HepG2 (cell line): ENCODE data around the gene OASL. TPM values are rescaled to one million over a fixed set of nuclear protein-coding genes. Genes with fewer than 3 reads are reported as not detected.

Experiments
- BRD4 ChIP-seq: sonication (generic); formaldehyde crosslinking; IDR thresholded peaks from 2 replicates; pipeline ENCODE4 v1.4.0; 2020; ENCODE audit warnings: missing genetic modification reagents
- FOXA3 ChIP-seq: IDR thresholded peaks from 2 replicates; pipeline ENCODE4 v1.6.1; 2016; ENCODE audit warnings: missing genetic modification reagents, missing compliant biosample characterization
- GATA4 ChIP-seq: sonication (generic); IDR thresholded peaks from 2 replicates; pipeline ENCODE4 v1.6.1; 2016; ENCODE audit warnings: antibody characterized with exemption, low read depth, borderline replicate concordance
- HDAC2 ChIP-seq: sonication (generic); formaldehyde crosslinking; IDR thresholded peaks from 2 replicates; pipeline ENCODE4 v1.4.0; 2020; ENCODE audit warnings: missing genetic modification reagents
- HNRNPL ChIP-seq: fragments of 200-400 bp; formaldehyde crosslinking; IDR thresholded peaks from 2 replicates; pipeline ENCODE4 v1.6.1; 2017; ENCODE audit warnings: mild to moderate bottlenecking, low read depth, low read length
- SOX13 ChIP-seq, 3 experiments: fragments of 450-650 bp in 1 of 3; sonication (generic) in 1 of 3; formaldehyde crosslinking in 1 of 3; IDR thresholded peaks in 2 of 3; conservative IDR thresholded peaks in 1 of 3; 2 replicates each; pipeline versions ENCODE4 v1.5.0 to v1.6.1; 2016 to 2020; ENCODE audit warnings: antibody characterized with exemption in 1 of 3, mild to moderate bottlenecking in 1 of 3, missing compliant biosample characterization in 1 of 3, missing genetic modification reagents in 1 of 3, moderate library complexity in 1 of 3
- SP2 ChIP-seq: sonication (generic); formaldehyde crosslinking; IDR thresholded peaks from 2 replicates; pipeline ENCODE4 v1.5.1; 2020; ENCODE audit warnings: mild to moderate bottlenecking, missing genetic modification reagents
- ZFY ChIP-seq: sonication (generic); formaldehyde crosslinking; IDR thresholded peaks from 2 replicates; pipeline ENCODE4 v1.4.0; 2020; ENCODE audit warnings: missing genetic modification reagents
- ZNF563 ChIP-seq: sonication (generic); formaldehyde crosslinking; IDR thresholded peaks from 2 replicates; pipeline ENCODE4 v1.8.0; 2022; ENCODE audit warnings: mild to moderate bottlenecking, moderate library complexity, missing genetic modification reagents
- ZNF761 ChIP-seq: sonication (generic); formaldehyde crosslinking; conservative IDR thresholded peaks from 2 replicates; pipeline ENCODE4 v1.4.0; 2020; ENCODE audit warnings: mild to moderate bottlenecking, missing genetic modification reagents
- ZNF839 ChIP-seq: sonication (generic); formaldehyde crosslinking; IDR thresholded peaks from 2 replicates; pipeline ENCODE4 v1.4.0; 2020; ENCODE audit warnings: missing genetic modification reagents, mild to moderate bottlenecking, borderline replicate concordance
- ZSCAN9 ChIP-seq: IDR thresholded peaks from 2 replicates; pipeline ENCODE4 v1.6.1; 2016; ENCODE audit warnings: borderline replicate concordance
- polyA plus RNA-seq, 8 experiments: library from polyadenylated mRNA; depleted of rRNA in 3 of 8; stranded (reverse) in 7 of 8; unstranded in 1 of 8; fragments of >200 nt; fragmentation: Illumina TruSeq in 4 of 8; extraction: Trizol in 4 of 8; gene quantifications; 2 replicates each; pipeline versions ENCODE4 v1.2.1 to v1.2.3, GENCODE V29; 2011 to 2016; ENCODE audit warnings: low read depth in 4 of 8, missing spikeins in 1 of 8, mixed read lengths in 1 of 8; ENCODE audit not compliant: insufficient read depth in 1 of 8
- total RNA-seq, 5 experiments: library from RNA; depleted of rRNA; stranded (reverse); fragments of >200 nt; fragmentation: Illumina TruSeq; extraction: Trizol; gene quantifications; 2 replicates each; pipeline ENCODE4 v1.2.3, GENCODE V29; 2016; ENCODE audit warnings: low read depth in 1 of 5
- TF ChIP-seq, protein P1 (sequence below): sonication (generic); formaldehyde crosslinking; IDR thresholded peaks from 2 replicates; pipeline ENCODE4 v1.4.0; 2020; ENCODE audit warnings: missing genetic modification reagents
- TF ChIP-seq, protein P2 (sequence below): sonication (generic); formaldehyde crosslinking; IDR thresholded peaks from 2 replicates; pipeline ENCODE4 v1.4.0; 2020; ENCODE audit warnings: mild to moderate bottlenecking, missing genetic modification reagents, borderline replicate concordance
- TF ChIP-seq, protein P3 (sequence below): IDR thresholded peaks from 2 replicates; pipeline ENCODE4 v1.6.1; 2018; ENCODE audit warnings: missing genetic modification reagents
- TF ChIP-seq, protein P4 (sequence below), 2 experiments: IDR thresholded peaks; 2 replicates each; pipeline ENCODE4 v1.6.1; 2011 to 2012; ENCODE audit warnings: low read length in 2 of 2, borderline replicate concordance in 1 of 2, low read depth in 1 of 2, mild to moderate bottlenecking in 1 of 2, moderate library complexity in 1 of 2

The OASL gene
- total and polyA plus RNA-seq, 2 of the 13 experiments (the other 11 are each of a cell fraction or from before 2014, with no cell fraction given), result 0.11 to 0.22 TPM

DNA sequence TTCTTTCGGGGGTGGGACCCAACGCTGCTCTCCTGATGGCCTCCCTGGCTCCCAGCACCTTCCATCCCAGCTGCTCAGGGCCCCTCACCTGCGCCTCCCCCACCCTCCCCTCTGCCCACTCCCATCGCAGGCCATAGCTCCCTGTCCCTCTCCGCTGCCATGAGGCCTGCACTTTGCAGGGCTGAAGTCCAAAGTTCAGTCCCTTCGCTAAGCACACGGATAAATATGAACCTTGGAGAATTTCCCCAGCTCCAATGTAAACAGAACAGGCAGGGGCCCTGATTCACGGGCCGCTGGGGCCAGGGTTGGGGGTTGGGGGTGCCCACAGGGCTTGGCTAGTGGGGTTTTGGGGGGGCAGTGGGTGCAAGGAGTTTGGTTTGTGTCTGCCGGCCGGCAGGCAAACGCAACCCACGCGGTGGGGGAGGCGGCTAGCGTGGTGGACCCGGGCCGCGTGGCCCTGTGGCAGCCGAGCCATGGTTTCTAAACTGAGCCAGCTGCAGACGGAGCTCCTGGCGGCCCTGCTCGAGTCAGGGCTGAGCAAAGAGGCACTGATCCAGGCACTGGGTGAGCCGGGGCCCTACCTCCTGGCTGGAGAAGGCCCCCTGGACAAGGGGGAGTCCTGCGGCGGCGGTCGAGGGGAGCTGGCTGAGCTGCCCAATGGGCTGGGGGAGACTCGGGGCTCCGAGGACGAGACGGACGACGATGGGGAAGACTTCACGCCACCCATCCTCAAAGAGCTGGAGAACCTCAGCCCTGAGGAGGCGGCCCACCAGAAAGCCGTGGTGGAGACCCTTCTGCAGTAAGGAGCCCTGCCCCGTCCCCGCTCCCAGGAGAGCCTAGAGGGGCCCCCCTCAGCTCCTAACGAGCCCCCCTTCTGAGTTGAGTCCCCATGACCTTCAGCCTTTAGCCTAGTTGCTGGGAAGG lies 60.5 kb downstream of the OASL start, which contains the start of gene HNF1A (continued):
- TF ChIP-seq, protein P1, sequence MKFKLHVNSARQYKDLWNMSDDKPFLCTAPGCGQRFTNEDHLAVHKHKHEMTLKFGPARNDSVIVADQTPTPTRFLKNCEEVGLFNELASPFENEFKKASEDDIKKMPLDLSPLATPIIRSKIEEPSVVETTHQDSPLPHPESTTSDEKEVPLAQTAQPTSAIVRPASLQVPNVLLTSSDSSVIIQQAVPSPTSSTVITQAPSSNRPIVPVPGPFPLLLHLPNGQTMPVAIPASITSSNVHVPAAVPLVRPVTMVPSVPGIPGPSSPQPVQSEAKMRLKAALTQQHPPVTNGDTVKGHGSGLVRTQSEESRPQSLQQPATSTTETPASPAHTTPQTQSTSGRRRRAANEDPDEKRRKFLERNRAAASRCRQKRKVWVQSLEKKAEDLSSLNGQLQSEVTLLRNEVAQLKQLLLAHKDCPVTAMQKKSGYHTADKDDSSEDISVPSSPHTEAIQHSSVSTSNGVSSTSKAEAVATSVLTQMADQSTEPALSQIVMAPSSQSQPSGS (CRISPR knock-in tag), result peak; percentile 49; the same call in 1 of the 2 replicates
- TF ChIP-seq ZNF761 (CRISPR knock-in tag) (no peak), ZFY (CRISPR knock-in tag) (peak; percentile 72), ZSCAN9 (CRISPR knock-in tag) (peak; percentile 79; the same call in 1 of the 2 replicates), ZNF563 (CRISPR knock-in tag) (peak; percentile 32; the same call in 1 of the 2 replicates), SOX13 (IDR thresholded peaks at IDR 0.05) (peak; percentile 61; the same call in 1 of the 2 replicates), SOX13 (CRISPR knock-in tag; conservative IDR thresholded peaks at IDR 0.05 in 1 of 2, IDR thresholded peaks at IDR 0.05 in 1 of 2) (peak in 1 of 2 experiments; percentile 70; a peak in 2 of 4 replicates), HDAC2 (peak; percentile 84), BRD4 (CRISPR knock-in tag) (peak; percentile 90), HNRNPL (peak; percentile 60; the same call in 1 of the 2 replicates), ZNF839 (CRISPR knock-in tag) (no peak), FOXA3 (CRISPR knock-in tag) (peak; percentile 91), GATA4 (peak; percentile 74; the same call in 1 of the 2 replicates), SP2 (no peak)
- TF ChIP-seq, protein P2, sequence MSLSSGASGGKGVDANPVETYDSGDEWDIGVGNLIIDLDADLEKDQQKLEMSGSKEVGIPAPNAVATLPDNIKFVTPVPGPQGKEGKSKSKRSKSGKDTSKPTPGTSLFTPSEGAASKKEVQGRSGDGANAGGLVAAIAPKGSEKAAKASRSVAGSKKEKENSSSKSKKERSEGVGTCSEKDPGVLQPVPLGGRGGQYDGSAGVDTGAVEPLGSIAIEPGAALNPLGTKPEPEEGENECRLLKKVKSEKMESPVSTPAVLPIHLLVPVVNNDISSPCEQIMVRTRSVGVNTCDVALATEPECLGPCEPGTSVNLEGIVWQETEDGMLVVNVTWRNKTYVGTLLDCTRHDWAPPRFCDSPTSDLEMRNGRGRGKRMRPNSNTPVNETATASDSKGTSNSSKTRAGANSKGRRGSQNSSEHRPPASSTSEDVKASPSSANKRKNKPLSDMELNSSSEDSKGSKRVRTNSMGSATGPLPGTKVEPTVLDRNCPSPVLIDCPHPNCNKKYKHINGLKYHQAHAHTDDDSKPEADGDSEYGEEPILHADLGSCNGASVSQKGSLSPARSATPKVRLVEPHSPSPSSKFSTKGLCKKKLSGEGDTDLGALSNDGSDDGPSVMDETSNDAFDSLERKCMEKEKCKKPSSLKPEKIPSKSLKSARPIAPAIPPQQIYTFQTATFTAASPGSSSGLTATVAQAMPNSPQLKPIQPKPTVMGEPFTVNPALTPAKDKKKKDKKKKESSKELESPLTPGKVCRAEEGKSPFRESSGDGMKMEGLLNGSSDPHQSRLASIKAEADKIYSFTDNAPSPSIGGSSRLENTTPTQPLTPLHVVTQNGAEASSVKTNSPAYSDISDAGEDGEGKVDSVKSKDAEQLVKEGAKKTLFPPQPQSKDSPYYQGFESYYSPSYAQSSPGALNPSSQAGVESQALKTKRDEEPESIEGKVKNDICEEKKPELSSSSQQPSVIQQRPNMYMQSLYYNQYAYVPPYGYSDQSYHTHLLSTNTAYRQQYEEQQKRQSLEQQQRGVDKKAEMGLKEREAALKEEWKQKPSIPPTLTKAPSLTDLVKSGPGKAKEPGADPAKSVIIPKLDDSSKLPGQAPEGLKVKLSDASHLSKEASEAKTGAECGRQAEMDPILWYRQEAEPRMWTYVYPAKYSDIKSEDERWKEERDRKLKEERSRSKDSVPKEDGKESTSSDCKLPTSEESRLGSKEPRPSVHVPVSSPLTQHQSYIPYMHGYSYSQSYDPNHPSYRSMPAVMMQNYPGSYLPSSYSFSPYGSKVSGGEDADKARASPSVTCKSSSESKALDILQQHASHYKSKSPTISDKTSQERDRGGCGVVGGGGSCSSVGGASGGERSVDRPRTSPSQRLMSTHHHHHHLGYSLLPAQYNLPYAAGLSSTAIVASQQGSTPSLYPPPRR, result peak; percentile 89
- TF ChIP-seq, protein P3, sequence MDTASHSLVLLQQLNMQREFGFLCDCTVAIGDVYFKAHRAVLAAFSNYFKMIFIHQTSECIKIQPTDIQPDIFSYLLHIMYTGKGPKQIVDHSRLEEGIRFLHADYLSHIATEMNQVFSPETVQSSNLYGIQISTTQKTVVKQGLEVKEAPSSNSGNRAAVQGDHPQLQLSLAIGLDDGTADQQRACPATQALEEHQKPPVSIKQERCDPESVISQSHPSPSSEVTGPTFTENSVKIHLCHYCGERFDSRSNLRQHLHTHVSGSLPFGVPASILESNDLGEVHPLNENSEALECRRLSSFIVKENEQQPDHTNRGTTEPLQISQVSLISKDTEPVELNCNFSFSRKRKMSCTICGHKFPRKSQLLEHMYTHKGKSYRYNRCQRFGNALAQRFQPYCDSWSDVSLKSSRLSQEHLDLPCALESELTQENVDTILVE (CRISPR knock-in tag), result 0 out of 2 replicates have a peak, but pooled peaks have one; percentile 45
- TF ChIP-seq, protein P4, sequence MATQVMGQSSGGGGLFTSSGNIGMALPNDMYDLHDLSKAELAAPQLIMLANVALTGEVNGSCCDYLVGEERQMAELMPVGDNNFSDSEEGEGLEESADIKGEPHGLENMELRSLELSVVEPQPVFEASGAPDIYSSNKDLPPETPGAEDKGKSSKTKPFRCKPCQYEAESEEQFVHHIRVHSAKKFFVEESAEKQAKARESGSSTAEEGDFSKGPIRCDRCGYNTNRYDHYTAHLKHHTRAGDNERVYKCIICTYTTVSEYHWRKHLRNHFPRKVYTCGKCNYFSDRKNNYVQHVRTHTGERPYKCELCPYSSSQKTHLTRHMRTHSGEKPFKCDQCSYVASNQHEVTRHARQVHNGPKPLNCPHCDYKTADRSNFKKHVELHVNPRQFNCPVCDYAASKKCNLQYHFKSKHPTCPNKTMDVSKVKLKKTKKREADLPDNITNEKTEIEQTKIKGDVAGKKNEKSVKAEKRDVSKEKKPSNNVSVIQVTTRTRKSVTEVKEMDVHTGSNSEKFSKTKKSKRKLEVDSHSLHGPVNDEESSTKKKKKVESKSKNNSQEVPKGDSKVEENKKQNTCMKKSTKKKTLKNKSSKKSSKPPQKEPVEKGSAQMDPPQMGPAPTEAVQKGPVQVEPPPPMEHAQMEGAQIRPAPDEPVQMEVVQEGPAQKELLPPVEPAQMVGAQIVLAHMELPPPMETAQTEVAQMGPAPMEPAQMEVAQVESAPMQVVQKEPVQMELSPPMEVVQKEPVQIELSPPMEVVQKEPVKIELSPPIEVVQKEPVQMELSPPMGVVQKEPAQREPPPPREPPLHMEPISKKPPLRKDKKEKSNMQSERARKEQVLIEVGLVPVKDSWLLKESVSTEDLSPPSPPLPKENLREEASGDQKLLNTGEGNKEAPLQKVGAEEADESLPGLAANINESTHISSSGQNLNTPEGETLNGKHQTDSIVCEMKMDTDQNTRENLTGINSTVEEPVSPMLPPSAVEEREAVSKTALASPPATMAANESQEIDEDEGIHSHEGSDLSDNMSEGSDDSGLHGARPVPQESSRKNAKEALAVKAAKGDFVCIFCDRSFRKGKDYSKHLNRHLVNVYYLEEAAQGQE (IDR thresholded peaks at IDR 0.05; ENCODE audit: borderline replicate concordance in 1 of 2, low read depth in 1 of 2, low read length in 2 of 2), result peak in 1 of 2 experiments; percentile 79; a peak in 2 of 4 replicates
